Fibroblast of lung (primary cell): Measurements from ENCODE around the gene TLE2. TPM values are rescaled to one million over a fixed set of nuclear protein-coding genes. Genes with fewer than 3 reads are reported as not detected.
A peak's percentile ranks its signal among the peaks of the same experiment; 100 is the strongest.

Experiments used
- DNase-seq, 2 donors: peaks; one replicate each; pipeline versions ENCODE4 v3.0.0 to v3.0.0-alpha.2; 2010; ENCODE audit warnings: low read depth in 2 of 2
- H2AFZ ChIP-seq: 2 replicates; pipeline ENCODE4 v1.5.1; 2012; ENCODE audit warnings: low read length, control low read depth, inconsistent platforms
- H3K27ac ChIP-seq: 2 replicates; pipeline ENCODE4 v1.5.1; 2011; ENCODE audit warnings: low read length, control low read depth; ENCODE audit not compliant: insufficient read depth
- H3K27me3 ChIP-seq: 2 replicates; pipeline ENCODE4 v1.5.1; 2011; ENCODE audit warnings: mild to moderate bottlenecking, low read length; ENCODE audit not compliant: control insufficient read depth, insufficient read depth
- H3K36me3 ChIP-seq: 2 replicates; pipeline ENCODE4 v1.5.1; 2011; ENCODE audit warnings: low read length; ENCODE audit not compliant: control insufficient read depth, insufficient read depth
- H3K4me1 ChIP-seq: 2 replicates; pipeline ENCODE4 v1.5.1; 2011; ENCODE audit warnings: low read length; ENCODE audit not compliant: control insufficient read depth, insufficient read depth; ENCODE audit errors: extremely low read depth
- H3K4me2 ChIP-seq: 2 replicates; pipeline ENCODE4 v1.5.1; 2011; ENCODE audit warnings: low read length, control low read depth; ENCODE audit not compliant: insufficient read depth; ENCODE audit errors: extremely low read depth
- H3K4me3 ChIP-seq, 4 experiments: fragments of 200-600 bp in 1 of 4; sonication (generic) in 1 of 4; replicated peaks in 1 of 4; 2 replicates each; pipeline ENCODE4 v1.5.1; 2011 to 2016; ENCODE audit warnings: low read length in 4 of 4, low read depth in 3 of 4, mild to moderate bottlenecking in 3 of 4, control low read depth in 2 of 4, inconsistent platforms in 1 of 4, mixed read lengths in 1 of 4; ENCODE audit not compliant: insufficient read depth in 1 of 4; ENCODE audit errors: control extremely low read depth in 1 of 4
- H3K79me2 ChIP-seq: 2 replicates; pipeline ENCODE4 v1.5.1; 2012; ENCODE audit warnings: mild to moderate bottlenecking, low read length, inconsistent platforms; ENCODE audit not compliant: control insufficient read depth, insufficient read depth
- H3K9ac ChIP-seq: 2 replicates; pipeline ENCODE4 v1.5.1; 2011; ENCODE audit warnings: mild to moderate bottlenecking, low read length, control low read depth; ENCODE audit not compliant: insufficient read depth
- H3K9me3 ChIP-seq: 2 replicates; pipeline ENCODE4 v1.5.1; 2012; ENCODE audit warnings: low read depth, low read length; ENCODE audit not compliant: control insufficient read depth, insufficient read depth
- H4K20me1 ChIP-seq: 2 replicates; pipeline ENCODE4 v1.5.1; 2011; ENCODE audit warnings: low read length; ENCODE audit not compliant: control insufficient read depth, insufficient read depth; ENCODE audit errors: extremely low read depth
- CTCF ChIP-seq, 2 donors: IDR thresholded peaks in 1 of 2; conservative IDR thresholded peaks in 1 of 2; 1 replicate in 1 of 2; 2 replicates in 1 of 2; pipeline ENCODE4 v1.5.1; 2011 to 2012; ENCODE audit warnings: low read length in 2 of 2, control low read depth in 1 of 2, inconsistent platforms in 1 of 2, low read depth in 1 of 2, mild to moderate bottlenecking in 1 of 2
- EZH2 ChIP-seq: IDR thresholded peaks from 2 replicates; pipeline ENCODE4 v1.5.1; 2012; ENCODE audit warnings: low read length, control low read depth, mild to moderate bottlenecking; ENCODE audit errors: missing control alignments
- polyA minus RNA-seq: library from RNA; depleted of rRNA, polyadenylated mRNA; stranded (reverse); fragments of >200 nt; gene quantifications from 2 replicates; pipeline ENCODE4 v1.2.3, GENCODE V29; 2011; ENCODE audit warnings: low replicate concordance
- polyA plus RNA-seq, 2 donors: library from polyadenylated mRNA; depleted of rRNA in 1 of 2; stranded (reverse) in 1 of 2; unstranded in 1 of 2; fragments of >200 nt; gene quantifications; 2 replicates each; pipeline ENCODE4 v1.2.1, GENCODE V29; 2011 to 2012; ENCODE audit warnings: missing spikeins in 1 of 2
- total RNA-seq: library from RNA; depleted of rRNA; stranded (reverse); fragments of >200 nt; gene quantifications from 2 replicates; pipeline ENCODE4 v1.2.1, GENCODE V29; 2014

TLE2 gene
- total RNA-seq, result 3.8 and 4.9 TPM in 2 replicates
- polyA plus RNA-seq, result 0.90 and 1.8 TPM in 2 replicates
- 1.7 and 2.1 TPM in 2 replicates for polyA plus RNA-seq (2012)
- 1.4 and 2.2 TPM in 2 replicates for polyA minus RNA-seq

- H3K9ac ChIP-seq, result no peak within 1 kb of the TSS
- H3K27me3 ChIP-seq, result peaks cover 19% of the 10 kb centered on the region
Measured at GRCh38 chr19:3029065-3029923, at the start of gene TLE2. TLE2 (minus strand) TSS chr19:3029280; CDS start chr19:3028904, 376 bp downstream.

GRCh38 chr19:3075605-3076431 lies 46.7 kb upstream of the TLE2 start:
- no peaks in the 10 kb centered on the region for H3K36me3 ChIP-seq
- no peak overlapping the region for H3K27ac ChIP-seq
- H3K27me3 ChIP-seq, result no peaks in the 10 kb centered on the region
- no peak for DNase-seq
- H3K4me3 ChIP-seq, result peak overlapping the region in 1 of 4 experiments; percentile 37
- H3K4me2 ChIP-seq, result peak overlapping the region; percentile 75
- peaks cover 3% of the 10 kb centered on the region for H3K4me1 ChIP-seq
- no peaks in the 10 kb centered on the region for H4K20me1 ChIP-seq
- peak overlapping the region; percentile 49 for H2AFZ ChIP-seq
- TF ChIP-seq EZH2 (no peak), CTCF (conservative IDR thresholded peaks at IDR 0.05 in 1 of 2, IDR thresholded peaks at IDR 0.05 in 1 of 2; ENCODE audit: low read depth in 1 of 2, low read length in 2 of 2) (peak; percentile 78 to 81)
- no peaks in the 10 kb centered on the region for H3K9me3 ChIP-seq
- no peaks in the 10 kb centered on the region for H3K79me2 ChIP-seq
- no peak overlapping the region for H3K9ac ChIP-seq

More at GRCh38 chr19:3029065-3029923, at the start of gene TLE2:
- H3K4me3 ChIP-seq, result peak within 1 kb of the TSS; percentile 18 to 59 (median 27)
- H3K4me2 ChIP-seq, result peak within 1 kb of the TSS; percentile 35
- H3K9me3 ChIP-seq, result no peaks in the 10 kb centered on the region
- H3K4me1 ChIP-seq, result peaks cover under 1% of the 10 kb centered on the region
- H2AFZ ChIP-seq, result no peak within 1 kb of the TSS
- H3K27ac ChIP-seq, result no peak within 1 kb of the TSS
- H3K79me2 ChIP-seq, result no peaks in the 10 kb centered on the region
- TF ChIP-seq EZH2 (peak; percentile 70), CTCF (conservative IDR thresholded peaks at IDR 0.05 in 1 of 2, IDR thresholded peaks at IDR 0.05 in 1 of 2; ENCODE audit: low read depth in 1 of 2, low read length in 2 of 2) (no peak)
- DNase-seq, result no peak
- no peaks in the 10 kb centered on the region for H3K36me3 ChIP-seq
- no peaks in the 10 kb centered on the region for H4K20me1 ChIP-seq
